GM10847 (cell line): Measurements from ENCODE around the gene ZBTB7B.

ENCODE experiments used
- POLR2A ChIP-seq: IDR thresholded peaks from 2 replicates; pipeline ENCODE4 v1.6.1; 2011; ENCODE audit not compliant: insufficient read length; ENCODE audit errors: extremely low read depth

ZBTB7B gene

GRCh38 chr1:155043793-155044192 is 41.2 kb downstream of the ZBTB7B start:
- TF ChIP-seq POLR2A, result no peak

- TF ChIP-seq POLR2A, result no peak
Observed at GRCh38 chr1:155044365-155044764, 41.8 kb downstream of the ZBTB7B start.

- no peak for TF ChIP-seq POLR2A
Observed at GRCh38 chr1:155044812-155045657, 42.4 kb downstream of the ZBTB7B start.

GRCh38 chr1:155048449-155049334 is 46.1 kb downstream of the ZBTB7B start:
- no peak for TF ChIP-seq POLR2A

GRCh38 chr1:155049651-155050559 is 47.3 kb downstream of the ZBTB7B start:
- no peak for TF ChIP-seq POLR2A

- no peak for TF ChIP-seq POLR2A
Observed at GRCh38 chr1:155050560-155051341, 48.1 kb downstream of the ZBTB7B start, which contains the start of gene ADAM15. Gene ADAM15, plus strand, starts transcription at chr1:155051316. Its CDS starts 71 bp downstream, at chr1:155051387.

GRCh38 chr1:155051342-155051776 is 48.8 kb downstream of the ZBTB7B start:
- peak; percentile 57 for TF ChIP-seq POLR2A

GRCh38 chr1:155051777-155052398 is 49.3 kb downstream of the ZBTB7B start:
- no peak for TF ChIP-seq POLR2A

- TF ChIP-seq POLR2A, result no peak
Observed at GRCh38 chr1:155052439-155053395, 50.1 kb downstream of the ZBTB7B start.

- no peak for TF ChIP-seq POLR2A
Observed at GRCh38 chr1:155053531-155054105, 51.0 kb downstream of the ZBTB7B start.

- TF ChIP-seq POLR2A, result no peak
Observed at GRCh38 chr1:155057104-155057503, 54.5 kb downstream of the ZBTB7B start.

- no peak for TF ChIP-seq POLR2A
Observed at GRCh38 chr1:155057788-155058211, 55.2 kb downstream of the ZBTB7B start.
